Brain microvascular endothelial cell (primary cell): ENCODE measurements around the gene ZNFX1.
"Not testable (repeated sequence)": the region's sequence is repeated elsewhere in the genome, so short reads cannot be mapped to it uniquely, and the experiment has no call there.

Source experiments
- DNase-seq: peaks from one replicate; pipeline ENCODE4 v3.0.0-alpha.2; 2020
- H3K27ac ChIP-seq: fragments of 250-450 bp; sonication (Bioruptor Pico); 2 replicates; pipeline ENCODE4 v1.5.1; 2020; ENCODE audit warnings: mild to moderate bottlenecking, moderate library complexity
- H3K27me3 ChIP-seq: fragments of 250-450 bp; sonication (Bioruptor Pico); replicated peaks from 2 replicates; pipeline ENCODE4 v1.5.1; 2020; ENCODE audit warnings: mild to moderate bottlenecking
- H3K36me3 ChIP-seq: fragments of 250-450 bp; sonication (Bioruptor Pico); replicated peaks from 2 replicates; pipeline ENCODE4 v1.5.1; 2020; ENCODE audit warnings: mild to moderate bottlenecking
- H3K4me3 ChIP-seq: 2 replicates; pipeline ENCODE4 v1.5.1; 2011; ENCODE audit warnings: low read depth, mild to moderate bottlenecking, control low read depth, low read length, moderate library complexity
- CTCF ChIP-seq: IDR thresholded peaks from 2 replicates; pipeline ENCODE4 v1.5.1; 2011; ENCODE audit warnings: low read depth, mild to moderate bottlenecking, moderate library complexity, low read length, control low read depth, inconsistent platforms; ENCODE audit errors: missing control alignments
- in situ Hi-C: cut with HindIII; loops from 2 replicates; pipeline ENCODE4 v1.10.0; 2017; ENCODE audit warnings: low sequenced_read_pairs, low pct_ligation_motif_present

ZNFX1 gene

GRCh38 chr20:49319208-49319809, 41.5 kb upstream of the ZNFX1 start:
- peaks cover 44% of the 10 kb centered on the region for H3K27me3 ChIP-seq
- no peaks in the 10 kb centered on the region for H3K36me3 ChIP-seq
- in situ Hi-C loops: no loop called here
- no peak for DNase-seq
- H3K27ac ChIP-seq: no peak overlapping the region
- no peak for TF ChIP-seq CTCF
- H3K4me3 ChIP-seq: no peak overlapping the region

- no peak for DNase-seq
- TF ChIP-seq CTCF: no peak
- H3K27me3 ChIP-seq: peaks cover 47% of the 10 kb centered on the region
- in situ Hi-C loops: no loop called here
- no peak overlapping the region for H3K27ac ChIP-seq
- H3K4me3 ChIP-seq: no peak overlapping the region
- H3K36me3 ChIP-seq: no peaks in the 10 kb centered on the region
Measured at GRCh38 chr20:49318430-49319207, 40.8 kb upstream of the ZNFX1 start.

- in situ Hi-C loops: no loop called here
- H3K27ac ChIP-seq: no peak overlapping the region
- DNase-seq: no peak
- peaks cover 47% of the 10 kb centered on the region for H3K27me3 ChIP-seq
- H3K4me3 ChIP-seq: no peak overlapping the region
- H3K36me3 ChIP-seq: no peaks in the 10 kb centered on the region
- TF ChIP-seq CTCF: no peak
Measured at GRCh38 chr20:49318091-49318429, 40.2 kb upstream of the ZNFX1 start.

- Histone ChIP-seq H3K4me3 (no peak overlapping the region), H3K27ac (no peak overlapping the region), H3K27me3 (peaks cover 47% of the 10 kb centered on the region), H3K36me3 (no peaks in the 10 kb centered on the region)
- no peak for TF ChIP-seq CTCF
- DNase-seq: no peak
- in situ Hi-C loops: no loop called here
Measured at GRCh38 chr20:49316704-49317103, 38.8 kb upstream of the ZNFX1 start.

GRCh38 chr20:49315580-49315979, 37.7 kb upstream of the ZNFX1 start:
- TF ChIP-seq CTCF: no peak
- Histone ChIP-seq H3K36me3 (no peaks in the 10 kb centered on the region), H3K27ac (no peak overlapping the region), H3K27me3 (peaks cover 43% of the 10 kb centered on the region), H3K4me3 (no peak overlapping the region)
- no peak for DNase-seq
- in situ Hi-C loops: no loop called here

GRCh38 chr20:49314052-49314451, 36.2 kb upstream of the ZNFX1 start:
- H3K27me3 ChIP-seq: peaks cover 32% of the 10 kb centered on the region
- H3K4me3 ChIP-seq, in situ Hi-C loops, H3K36me3 ChIP-seq, DNase-seq, H3K27ac ChIP-seq: not testable (repeated sequence)
